Ovary (tissue), 9 donors: ENCODE results near the gene KRTAP10-5. TPM values are rescaled to one million over a fixed set of nuclear protein-coding genes. Genes with fewer than 3 reads are reported as not detected.

ENCODE experiments used
- DNase-seq, 5 donors: peaks; one replicate each; pipeline ENCODE4 v3.0.0-alpha.2; 2019 to 2020
- H3K27ac ChIP-seq, 2 donors: fragments of 200-600 bp; one replicate each; pipeline versions ENCODE4 v1.5.1 to v1.8.0; 2019 to 2022
- H3K27me3 ChIP-seq: fragments of 200-600 bp; one replicate; pipeline ENCODE4 v1.8.0; 2022
- H3K36me3 ChIP-seq: fragments of 200-600 bp; sonication (generic); one replicate; pipeline ENCODE4 v1.5.1; 2019
- H3K4me1 ChIP-seq: one replicate; pipeline ENCODE4 v1.8.1; 2013; ENCODE audit warnings: mild to moderate bottlenecking, moderate library complexity; ENCODE audit not compliant: insufficient read depth
- H3K4me3 ChIP-seq: fragments of 200-600 bp; sonication (generic); one replicate; pipeline ENCODE4 v1.5.1; 2017
- H3K9me3 ChIP-seq, 2 donors: fragments of 200-600 bp in 1 of 2; sonication (generic) in 1 of 2; one replicate each; pipeline versions ENCODE4 v1.5.1 to v1.8.1; 2013 to 2019; ENCODE audit warnings: mild to moderate bottlenecking in 1 of 2, moderate library complexity in 1 of 2
- EP300 ChIP-seq: sonication (generic); formaldehyde crosslinking; IDR thresholded peaks from one replicate; pipeline ENCODE4 v1.6.1; 2017; ENCODE audit warnings: antibody characterized with exemption
- POLR2A ChIP-seq: fragments of 450-650 bp; IDR thresholded peaks from one replicate; pipeline ENCODE4 v1.6.1; 2017; ENCODE audit warnings: antibody characterized with exemption, mild to moderate bottlenecking, moderate library complexity
- WGBS, 3 donors: extraction: QIAGEN DNeasy Blood & Tissue Kit in 1 of 3; methylation state at CpG; one replicate each; pipeline versions ENCODE4 v1.1.5 to v1.1.7; 2013 to 2017; 5-methylcytosine and 5-hydroxymethylcytosine counted together
- intact Hi-C, 4 donors: fragments of 100-400 bp; cut with DNase I; formaldehyde crosslinking; loops; one replicate each; pipeline versions ENCODE4 v1.11.0 to v1.15.1; 2022 to 2023
- polyA plus RNA-seq, 2 donors: library from polyadenylated mRNA; stranded (reverse); fragments of 200-250 nt in 1 of 2; fragments of 350-450 nt in 1 of 2; fragmentation: Illumina TruSeq in 1 of 2; extraction: RNeasy Lipid Tissue Mini Kit (QIAGEN cat#74804) in 1 of 2; gene quantifications; one replicate each; pipeline ENCODE4 v1.2.3, GENCODE V29; 2013 to 2014
- total RNA-seq, 7 donors: library from RNA; depleted of rRNA in 2 of 7; stranded (reverse); fragments of >200 nt in 2 of 7; fragmentation: NEBNext Ultra II Directional in 3 of 7; extraction: Animal tissue kit (Norgen Biotek cat#: 25700) in 3 of 7; gene quantifications; one replicate each; pipeline versions ENCODE4 v1.1.0 to v1.2.4, GENCODE V29; 2016 to 2023
- TF ChIP-seq, protein P1 (sequence below), 3 donors: fragments of 450-650 bp in 2 of 3; fragments of 200-600 bp in 1 of 3; IDR thresholded peaks; one replicate each; pipeline versions ENCODE4 v1.5.1 to v1.8.0; 2016 to 2022; ENCODE audit warnings: antibody characterized with exemption in 3 of 3, mild to moderate bottlenecking in 1 of 3
- donor health status: DM: no; HTN: no; CAD: no; lungs with moderate emphysema.
- donor health status: DM: no; HTN: no; CAD: no.
- donor health status: Bipolar disorder and iron deficiency.
- donor health status: DM: yes; HTN: yes; CAD: no.
- donor health status: DM: no; HTN: no; CAD: no.
- donor health status: DM: yes; HTN: yes; CAD: no.

The KRTAP10-5 gene
- total and polyA plus RNA-seq, 9 donors, result not detected

GRCh38 chr21:44583800-44584147 is 3.4 kb upstream of the KRTAP10-5 start:
- no peaks in the 10 kb centered on the region for H3K4me1 ChIP-seq
- no peak for DNase-seq
- H3K4me3 ChIP-seq, result no peak overlapping the region
- intact Hi-C loops, result no loop called here
- no peaks in the 10 kb centered on the region for H3K27me3 ChIP-seq
- H3K9me3 ChIP-seq, result no peaks in the 10 kb centered on the region
- no peaks in the 10 kb centered on the region for H3K36me3 ChIP-seq
- H3K27ac ChIP-seq, result no peak overlapping the region
- WGBS, 3 donors, result 76 to 80% (median 78%) methylated on average over 6 of the region's 6 CpGs
- TF ChIP-seq, protein P1, sequence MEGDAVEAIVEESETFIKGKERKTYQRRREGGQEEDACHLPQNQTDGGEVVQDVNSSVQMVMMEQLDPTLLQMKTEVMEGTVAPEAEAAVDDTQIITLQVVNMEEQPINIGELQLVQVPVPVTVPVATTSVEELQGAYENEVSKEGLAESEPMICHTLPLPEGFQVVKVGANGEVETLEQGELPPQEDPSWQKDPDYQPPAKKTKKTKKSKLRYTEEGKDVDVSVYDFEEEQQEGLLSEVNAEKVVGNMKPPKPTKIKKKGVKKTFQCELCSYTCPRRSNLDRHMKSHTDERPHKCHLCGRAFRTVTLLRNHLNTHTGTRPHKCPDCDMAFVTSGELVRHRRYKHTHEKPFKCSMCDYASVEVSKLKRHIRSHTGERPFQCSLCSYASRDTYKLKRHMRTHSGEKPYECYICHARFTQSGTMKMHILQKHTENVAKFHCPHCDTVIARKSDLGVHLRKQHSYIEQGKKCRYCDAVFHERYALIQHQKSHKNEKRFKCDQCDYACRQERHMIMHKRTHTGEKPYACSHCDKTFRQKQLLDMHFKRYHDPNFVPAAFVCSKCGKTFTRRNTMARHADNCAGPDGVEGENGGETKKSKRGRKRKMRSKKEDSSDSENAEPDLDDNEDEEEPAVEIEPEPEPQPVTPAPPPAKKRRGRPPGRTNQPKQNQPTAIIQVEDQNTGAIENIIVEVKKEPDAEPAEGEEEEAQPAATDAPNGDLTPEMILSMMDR (IDR thresholded peaks at IDR 0.05), result no peak
- TF ChIP-seq EP300 (no peak), POLR2A (no peak)

DNA sequence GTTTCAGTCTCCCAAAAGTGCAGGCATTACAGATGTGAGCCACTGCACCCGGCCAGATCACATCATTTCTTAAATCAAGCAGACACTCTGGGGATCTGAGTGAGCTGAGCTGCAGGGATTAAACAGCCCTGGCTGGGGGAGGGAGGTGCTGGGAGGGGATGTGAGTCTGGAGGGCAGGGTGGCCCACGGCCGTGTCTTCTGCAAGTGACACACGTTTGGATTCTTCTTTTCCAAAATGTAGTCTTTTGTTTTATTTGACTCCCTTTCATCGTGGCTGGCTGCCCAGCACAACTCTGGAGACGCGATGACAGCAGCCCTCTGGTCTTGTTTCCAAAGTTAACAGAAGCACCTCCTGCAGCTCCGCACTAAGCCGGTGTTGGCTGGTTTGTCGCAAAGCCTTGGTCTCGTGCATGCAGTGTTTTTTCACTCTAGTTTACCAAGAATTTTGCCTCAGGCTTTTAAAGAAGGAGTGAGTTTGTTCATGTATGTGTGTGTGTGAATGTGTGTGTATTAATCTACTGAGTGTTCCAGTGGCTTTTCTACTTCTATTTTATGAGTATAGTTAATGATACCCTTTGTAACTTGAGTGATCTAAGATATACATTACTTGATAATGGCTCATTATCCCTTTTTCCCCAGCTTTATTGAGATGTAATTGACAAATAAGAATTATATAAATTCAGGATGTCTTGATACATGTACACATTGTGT is 2.8 kb upstream of the KRTAP10-5 start:
- DNase-seq, result peak in 1 of 5 donors; percentile 10
- H3K27me3 ChIP-seq, result no peaks in the 10 kb centered on the region
- 17 to 24% (median 18%) methylated on average over 11 of the region's 11 CpGs for WGBS, 3 donors
- intact Hi-C loops, result no loop called here
- TF ChIP-seq EP300, result no peak
- TF ChIP-seq POLR2A, result no peak
- TF ChIP-seq, protein P1 (IDR thresholded peaks at IDR 0.05), result no peak
- no peaks in the 10 kb centered on the region for H3K9me3 ChIP-seq
- H3K4me3 ChIP-seq, result no peak overlapping the region
- H3K36me3 ChIP-seq, result no peaks in the 10 kb centered on the region
- H3K27ac ChIP-seq, result no peak overlapping the region
- no peaks in the 10 kb centered on the region for H3K4me1 ChIP-seq

- Histone ChIP-seq H3K27ac (no peak overlapping the region), H3K4me3 (no peak overlapping the region), H3K27me3 (no peaks in the 10 kb centered on the region), H3K4me1 (no peaks in the 10 kb centered on the region), H3K9me3 (no peaks in the 10 kb centered on the region), H3K36me3 (no peaks in the 10 kb centered on the region)
- TF ChIP-seq POLR2A (no peak), EP300 (no peak)
- TF ChIP-seq, protein P1 (IDR thresholded peaks at IDR 0.05), result no peak
- DNase-seq, result no peak
- intact Hi-C loops, result no loop called here
- 75 to 82% (median 76%) methylated on average over 15 of the region's 15 CpGs for WGBS, 3 donors
Observed at GRCh38 chr21:44582055-44582454, 1.7 kb upstream of the KRTAP10-5 start.

- Histone ChIP-seq H3K4me3 (no peak overlapping the region), H3K36me3 (no peaks in the 10 kb centered on the region), H3K27me3 (no peaks in the 10 kb centered on the region), H3K4me1 (no peaks in the 10 kb centered on the region), H3K27ac (no peak overlapping the region), H3K9me3 (no peaks in the 10 kb centered on the region)
- intact Hi-C loops, result no loop called here
- TF ChIP-seq, protein P1 (IDR thresholded peaks at IDR 0.05), result no peak
- TF ChIP-seq EP300 (no peak), POLR2A (no peak)
- DNase-seq, result no peak
- 69 to 76% (median 74%) methylated on average over 3 of the region's 3 CpGs for WGBS, 3 donors
Observed at GRCh38 chr21:44581158-44581557, 754 bp upstream of the KRTAP10-5 start.
